ENCODE data around the gene ZBTB33. TPM values are rescaled to one million over a fixed set of nuclear protein-coding genes. Genes with fewer than 3 reads are reported as not detected.

Gene ZBTB33
- total RNA-seq, 1 experiment from 2014 or later, result 47.9 TPM

DNA sequence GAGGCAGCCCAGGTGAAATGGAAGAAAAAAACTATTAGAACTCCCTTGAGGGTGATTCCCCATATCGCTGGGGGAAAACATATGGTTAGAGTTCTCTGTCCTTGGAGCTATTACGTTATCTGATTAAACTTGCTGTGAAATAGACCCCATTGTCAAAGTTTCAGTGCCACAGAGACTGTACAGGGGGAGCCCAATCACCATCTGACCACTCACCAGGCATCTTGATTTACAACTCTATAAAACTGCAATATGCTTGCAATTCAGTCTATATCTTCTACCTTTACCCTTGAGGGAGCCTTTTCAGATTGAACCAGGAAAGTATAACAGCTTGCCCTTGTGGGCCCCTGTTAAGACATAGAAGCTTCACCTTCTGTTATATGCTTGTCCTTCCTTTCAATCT, 42.4 kb downstream of the ZBTB33 start:
- no peak for DNase-seq (ENCODE audit: low read depth, low spot score)
- in situ Hi-C loops (cut with HindIII; ENCODE audit: low pct_unique_long_range_greater_than_20kb, low sequenced_read_pairs), result no loop called here

DNA sequence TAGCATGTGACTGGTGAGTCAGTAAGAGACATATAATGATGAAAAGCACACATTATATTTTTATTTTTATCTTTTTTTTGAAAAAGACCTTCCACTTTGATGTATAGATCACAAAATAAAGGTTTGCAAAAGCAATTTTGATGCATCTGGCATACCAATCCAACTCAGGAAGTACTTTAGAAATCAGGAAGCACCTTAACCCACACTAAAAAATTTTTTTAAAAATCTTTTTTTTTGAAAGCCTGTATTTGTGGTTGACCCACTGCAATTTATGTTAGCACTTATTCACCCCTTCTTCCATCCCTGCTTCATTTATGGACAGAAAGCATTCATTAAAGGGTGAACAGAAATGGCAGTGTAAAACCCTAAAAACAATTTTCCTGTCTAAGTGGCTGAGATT, 44.0 kb downstream of the ZBTB33 start:
- in situ Hi-C loops (cut with HindIII; ENCODE audit: low pct_unique_long_range_greater_than_20kb, low sequenced_read_pairs), result no loop called here
- DNase-seq (ENCODE audit: low read depth, low spot score), result no peak

DNA sequence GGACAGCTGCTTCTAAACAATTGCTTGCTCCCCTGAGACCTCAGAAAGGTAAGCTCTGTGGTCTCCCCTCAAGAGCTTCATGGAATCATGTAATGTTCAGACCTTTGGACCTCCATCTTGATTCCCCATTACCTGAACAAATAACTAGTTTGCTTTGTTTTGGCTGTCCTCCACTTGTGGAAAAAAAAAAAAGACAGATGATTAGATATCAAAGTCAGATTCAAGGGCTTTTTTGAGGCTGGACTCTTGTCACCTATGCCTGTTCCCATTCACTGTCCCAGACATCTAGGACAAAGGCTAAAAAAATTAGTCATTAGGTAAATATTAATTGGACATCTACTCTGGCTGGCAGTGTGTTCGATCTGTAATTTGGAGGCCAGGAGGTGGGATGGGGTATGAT, 47.3 kb downstream of the ZBTB33 start:
- no peak for DNase-seq (ENCODE audit: low read depth, low spot score)
- in situ Hi-C loops (cut with HindIII; ENCODE audit: low pct_unique_long_range_greater_than_20kb, low sequenced_read_pairs), result no loop called here

DNA sequence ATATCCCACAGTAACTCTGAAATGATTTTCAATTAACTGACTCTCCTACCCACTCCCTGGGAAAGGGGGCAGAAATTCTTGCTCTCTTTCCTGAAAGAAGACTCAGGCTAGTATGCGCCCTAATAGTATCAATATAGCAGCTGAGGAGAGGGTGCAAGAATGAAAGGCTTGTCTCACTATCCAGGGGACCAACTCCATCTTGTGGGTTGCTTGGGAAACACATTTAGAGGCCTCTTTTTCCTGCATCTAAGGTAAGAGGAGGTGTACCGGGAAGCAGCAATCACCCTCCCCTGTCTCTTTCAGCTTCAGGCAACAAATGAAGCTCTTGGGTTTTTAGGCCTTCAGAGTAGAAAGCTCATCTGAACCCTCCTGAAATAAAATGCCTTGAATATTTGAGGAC, 49.3 kb downstream of the ZBTB33 start:
- peak; percentile 68 for DNase-seq (ENCODE audit: low read depth, low spot score)
- in situ Hi-C loops (cut with HindIII; ENCODE audit: low pct_unique_long_range_greater_than_20kb, low sequenced_read_pairs), result no loop called here

DNA sequence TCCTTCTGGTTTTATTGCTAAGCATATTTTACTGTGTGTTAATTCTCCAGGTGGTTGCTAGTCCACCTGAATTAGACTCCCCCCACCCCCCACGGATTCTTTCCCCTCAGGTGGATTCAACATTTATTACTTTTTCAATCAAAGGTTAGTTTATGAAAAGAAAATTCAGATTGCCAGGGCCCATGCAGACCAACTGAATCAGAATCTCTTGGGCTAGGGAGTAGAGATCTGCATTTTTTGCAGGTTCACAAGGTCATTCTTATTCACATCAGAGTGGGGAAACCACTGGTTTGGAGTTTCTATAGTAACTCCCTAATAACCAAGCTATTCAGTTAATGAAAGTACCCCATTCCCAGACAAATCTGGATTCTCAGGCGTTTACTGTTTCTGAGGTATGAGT, 50.9 kb downstream of the ZBTB33 start:
- no peak for DNase-seq (ENCODE audit: low read depth, low spot score)
- in situ Hi-C loops (cut with HindIII; ENCODE audit: low pct_unique_long_range_greater_than_20kb, low sequenced_read_pairs), result no loop called here

DNA sequence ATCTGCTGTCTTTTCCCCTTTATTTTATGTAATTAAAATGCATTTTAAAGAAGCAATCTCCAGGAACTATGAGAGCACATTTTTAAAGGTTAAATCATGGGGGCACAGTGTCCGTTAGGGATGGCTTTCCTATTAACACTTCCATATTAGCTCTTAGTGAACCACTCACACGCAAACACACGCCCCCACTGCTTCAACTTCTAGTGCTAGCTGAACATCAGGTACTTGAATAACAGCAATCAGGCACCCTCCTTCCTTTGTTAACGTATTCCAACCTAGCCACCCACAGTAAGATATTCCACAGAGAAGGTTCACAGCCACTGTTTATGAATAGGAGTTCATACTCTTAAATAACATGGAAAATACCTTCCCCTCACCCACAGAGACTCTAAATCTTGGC, 51.3 kb downstream of the ZBTB33 start:
- in situ Hi-C loops (cut with HindIII; ENCODE audit: low pct_unique_long_range_greater_than_20kb, low sequenced_read_pairs), result no loop called here

DNA sequence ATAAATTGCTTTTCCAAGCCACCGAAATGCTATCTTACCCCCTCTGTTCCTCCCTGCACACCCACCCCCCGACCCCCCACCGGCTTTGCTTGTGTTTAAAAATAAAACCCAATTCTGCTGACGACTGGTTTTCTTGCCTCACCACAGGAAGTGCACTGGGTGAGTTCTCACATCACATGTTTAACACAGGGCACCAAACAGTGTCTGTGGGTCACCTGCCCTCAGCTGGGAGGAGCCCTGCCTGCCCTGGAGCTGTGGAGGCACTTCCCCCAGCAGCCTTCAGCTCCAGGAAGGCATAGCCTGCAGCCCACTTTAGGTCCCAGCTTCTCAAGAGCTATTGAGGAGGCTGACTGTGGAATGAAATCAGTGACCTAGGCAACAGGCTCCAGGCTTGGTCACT, 51.8 kb downstream of the ZBTB33 start:
- in situ Hi-C loops (cut with HindIII; ENCODE audit: low pct_unique_long_range_greater_than_20kb, low sequenced_read_pairs), result no loop called here
- DNase-seq (ENCODE audit: low read depth, low spot score), result peak; percentile 94

More for the DNA sequence above, 51.3 kb downstream of the ZBTB33 start:
- no peak for DNase-seq (ENCODE audit: low read depth, low spot score)

DNA sequence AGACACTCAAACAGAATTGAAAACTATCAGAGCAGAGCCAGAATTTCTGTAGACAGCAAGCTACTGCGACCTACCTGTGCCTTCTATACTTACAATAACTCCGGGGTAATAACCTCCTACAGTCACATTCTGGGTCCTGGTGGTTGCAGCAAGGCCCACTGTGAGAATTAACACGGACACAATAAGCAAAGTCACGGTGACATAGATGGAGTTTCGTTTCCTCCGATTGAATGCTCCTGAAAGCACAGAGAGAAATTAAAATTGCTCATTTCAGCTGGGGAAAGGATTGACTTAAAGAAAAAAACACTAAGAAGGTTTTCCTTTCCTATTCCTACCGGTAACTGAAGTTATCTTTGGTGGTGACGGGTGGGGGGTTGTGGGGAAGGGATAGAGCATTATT, 53.6 kb downstream of the ZBTB33 start:
- in situ Hi-C loops (cut with HindIII; ENCODE audit: low pct_unique_long_range_greater_than_20kb, low sequenced_read_pairs), result no loop called here
- DNase-seq (ENCODE audit: low read depth, low spot score), result no peak

DNA sequence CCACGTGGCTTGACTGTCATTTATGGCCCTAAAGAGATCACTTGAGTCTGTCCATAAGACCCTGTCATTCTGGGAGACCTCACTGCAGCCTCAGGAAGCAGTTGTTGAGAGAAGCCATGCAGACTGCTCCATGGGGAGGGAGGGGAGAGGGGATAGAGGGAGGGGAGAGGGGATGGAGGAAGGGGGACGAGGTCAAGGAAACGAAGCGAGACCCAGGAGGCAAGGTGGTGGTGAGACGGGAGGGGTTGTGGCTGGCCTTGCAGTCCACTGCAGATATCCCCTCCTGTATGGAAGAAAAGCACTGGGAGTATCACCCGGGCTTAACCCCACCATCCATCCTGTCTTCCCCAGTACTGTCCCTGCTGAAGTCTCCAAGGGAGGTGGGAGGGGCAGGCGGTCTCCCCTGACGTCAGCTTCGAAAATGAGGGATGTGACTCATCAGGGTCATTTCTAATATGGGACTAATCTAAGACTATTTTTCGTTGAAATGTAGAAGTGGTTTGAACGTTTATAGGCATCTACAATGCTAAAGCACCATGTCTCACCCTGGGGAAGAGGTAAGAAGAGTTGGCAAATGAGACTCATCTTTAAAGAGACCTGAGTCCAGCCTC, 55.0 kb downstream of the ZBTB33 start:
- no peak for DNase-seq (ENCODE audit: low read depth, low spot score)
- in situ Hi-C loops (cut with HindIII; ENCODE audit: low pct_unique_long_range_greater_than_20kb, low sequenced_read_pairs), result no loop called here

DNA sequence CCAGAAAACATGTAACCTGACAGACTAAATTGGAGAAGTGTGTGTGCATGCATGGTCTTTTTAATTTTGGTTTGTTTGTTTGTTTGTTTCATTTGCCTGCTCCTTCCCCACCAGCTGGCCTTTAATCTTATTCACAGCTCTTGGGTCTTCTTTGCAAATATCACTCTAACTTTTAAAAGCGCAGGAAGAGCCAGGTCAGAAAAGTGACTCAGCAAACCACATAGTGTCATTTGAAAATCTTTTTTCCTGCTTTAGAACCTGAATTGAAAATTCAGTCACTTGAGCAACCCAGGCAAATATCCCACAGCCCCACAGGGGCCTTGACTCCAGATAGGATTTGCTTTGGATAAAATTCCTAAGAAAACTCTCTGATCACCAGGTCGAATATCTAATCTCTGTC, 56.0 kb downstream of the ZBTB33 start:
- in situ Hi-C loops (cut with HindIII; ENCODE audit: low pct_unique_long_range_greater_than_20kb, low sequenced_read_pairs), result no loop called here
- no peak for DNase-seq (ENCODE audit: low read depth, low spot score)

Other genes starting within 250 kb of the ZBTB33 start
- gene RHOXF2B, start 173.1 kb upstream of the ZBTB33 start, total RNA-seq (2014; rRNA removed; shearing (Covaris generic)), result not detected in 2 replicates
- not detected in 2 replicates for gene RHOXF1, start 134.9 kb upstream of the ZBTB33 start, total RNA-seq (2014; rRNA removed; shearing (Covaris generic))
- not detected in 2 replicates for gene RHOXF2, start 92.2 kb upstream of the ZBTB33 start, total RNA-seq (2014; rRNA removed; shearing (Covaris generic))
- gene TMEM255A, start 60.6 kb downstream of the ZBTB33 start, total RNA-seq (2014; rRNA removed; shearing (Covaris generic)), result 27.2 and 28.1 TPM in 2 replicates
- gene ATP1B4, start 111.3 kb downstream of the ZBTB33 start, total RNA-seq (2014; rRNA removed; shearing (Covaris generic)), result not detected in 2 replicates
- 218 and 221 TPM in 2 replicates for gene LAMP2, start 218.5 kb downstream of the ZBTB33 start, total RNA-seq (2014; rRNA removed; shearing (Covaris generic))